ENCODE results near the gene COL6A2. TPM values are rescaled to one million over a fixed set of nuclear protein-coding genes. Genes with fewer than 3 reads are reported as not detected.
A peak's percentile ranks its signal among the peaks of the same experiment; 100 is the strongest.

The COL6A2 gene
- total RNA-seq, 1 experiment from 2014 or later = 22.0 TPM

DNA sequence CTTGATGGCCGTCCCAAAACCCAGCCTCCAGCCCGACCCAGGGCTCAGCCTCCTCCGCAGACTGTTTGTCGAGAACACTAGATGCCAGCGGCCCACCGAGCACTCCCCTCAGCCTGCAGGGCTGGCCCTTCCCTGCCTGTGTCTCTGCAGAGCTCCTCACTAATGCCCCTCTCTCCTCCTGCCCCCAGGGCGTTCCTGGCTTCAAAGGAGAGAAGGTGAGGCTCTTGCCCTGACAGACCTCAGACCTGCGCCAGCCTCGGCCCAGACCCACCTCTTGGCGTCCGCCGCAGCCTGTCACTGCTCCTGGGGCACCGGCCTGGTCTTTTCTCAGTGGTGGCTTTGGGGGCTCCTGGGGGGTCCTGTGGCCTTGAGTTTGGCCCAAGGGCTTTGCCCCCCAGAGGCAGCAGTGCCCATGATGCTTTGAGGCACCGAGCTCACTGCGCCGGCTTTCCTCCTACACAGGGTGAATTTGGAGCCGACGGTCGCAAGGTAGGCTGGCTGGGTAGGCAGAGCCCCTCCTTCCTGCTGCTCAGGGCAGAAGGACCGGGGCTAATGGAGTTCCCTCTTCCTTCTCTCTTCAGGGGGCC lies 18.4 kb downstream of the COL6A2 start:
- CTCF ChIA-PET = interaction anchor here (0.6 kb wide), 1 partner anchor 722 kb away, joined by 3 read pairs; no protein-coding TSS in a partner anchor
- POLR2A ChIA-PET (ENCODE audit: unreplicated experiment) = no interaction called here

DNA sequence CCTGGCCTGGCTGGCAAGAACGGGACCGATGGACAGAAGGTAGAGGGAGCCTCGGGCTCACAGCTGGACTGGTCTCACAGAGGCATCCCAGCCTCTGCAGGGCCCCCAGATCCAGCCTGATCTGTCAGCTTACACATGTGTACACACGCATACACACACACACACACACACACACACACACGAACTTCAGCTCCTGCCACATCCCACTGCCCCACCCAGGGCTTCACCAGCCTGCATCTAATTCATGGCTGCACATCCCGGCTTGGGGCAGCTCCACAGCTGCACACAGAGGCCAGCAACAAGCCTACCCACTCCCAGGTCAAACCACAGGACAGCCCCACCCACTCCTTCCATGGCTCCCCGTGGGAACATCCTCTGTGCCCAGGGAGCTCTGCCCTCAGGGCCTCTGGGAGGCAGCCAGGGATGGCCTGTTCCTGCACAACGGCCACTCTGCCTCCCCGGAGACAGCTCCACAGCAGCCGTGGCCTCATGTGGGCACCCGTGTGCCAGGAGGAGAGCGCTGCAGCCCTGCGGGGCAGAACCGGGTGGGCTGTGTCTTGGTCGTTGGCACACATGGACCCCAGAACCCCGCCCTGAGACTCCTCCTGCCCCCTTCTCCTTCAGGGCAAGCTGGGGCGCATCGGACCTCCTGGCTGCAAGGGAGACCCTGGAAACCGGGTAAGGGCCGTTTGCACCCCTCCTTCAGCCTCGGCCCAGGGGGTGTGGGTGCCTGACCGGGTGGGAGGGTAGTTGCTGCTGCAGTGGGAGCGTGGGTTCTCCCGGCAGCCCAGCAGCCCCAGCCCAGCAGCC lies 19.1 kb downstream of the COL6A2 start:
- intact Hi-C loops (cut with micrococcal nuclease; ENCODE audit: unreplicated experiment) = no loop called here
- DNase-seq = peak in 1 of 2 experiments; percentile 51
- H3K9me2 ChIP-seq (ENCODE audit: insufficient read depth) = no peaks in the 10 kb centered on the region
- H3F3A ChIP-seq (ENCODE audit: insufficient read depth, low read depth) = no peaks in the 10 kb centered on the region
- no peaks in the 10 kb centered on the region for H3K9me3 ChIP-seq (ENCODE audit: insufficient read depth, low read depth)
- H3K4me3 ChIP-seq = no peak overlapping the region
- H3K4me2 ChIP-seq = no peak overlapping the region
- H3K36me3 ChIP-seq (ENCODE audit: low read depth) = no peaks in the 10 kb centered on the region; the same call in 1 of the 2 replicates
- CTCF ChIA-PET = no interaction called here
- POLR2A ChIA-PET (ENCODE audit: unreplicated experiment) = interaction anchor here (0.6 kb wide), 1 partner anchor 63 kb away, joined by 3 read pairs; no protein-coding TSS in a partner anchor
- H3K4me1 ChIP-seq (replicated peaks; ENCODE audit: insufficient read depth) = no peaks in the 10 kb centered on the region
- H4K20me1 ChIP-seq (ENCODE audit: insufficient read depth) = no peaks in the 10 kb centered on the region
- H3K27me3 ChIP-seq (ENCODE audit: insufficient read depth, low read depth) = no peaks in the 10 kb centered on the region
- H2AFZ ChIP-seq = no peak overlapping the region
- H3K79me2 ChIP-seq (ENCODE audit: low read depth) = no peaks in the 10 kb centered on the region
- no peak overlapping the region for H3K27ac ChIP-seq
- no TSS peak for BruUV-seq (replicated peaks)
- TF ChIP-seq EZH2 (IDR thresholded peaks at IDR 0.05; ENCODE audit: low read depth) = no peak
- TF ChIP-seq, protein P1, sequence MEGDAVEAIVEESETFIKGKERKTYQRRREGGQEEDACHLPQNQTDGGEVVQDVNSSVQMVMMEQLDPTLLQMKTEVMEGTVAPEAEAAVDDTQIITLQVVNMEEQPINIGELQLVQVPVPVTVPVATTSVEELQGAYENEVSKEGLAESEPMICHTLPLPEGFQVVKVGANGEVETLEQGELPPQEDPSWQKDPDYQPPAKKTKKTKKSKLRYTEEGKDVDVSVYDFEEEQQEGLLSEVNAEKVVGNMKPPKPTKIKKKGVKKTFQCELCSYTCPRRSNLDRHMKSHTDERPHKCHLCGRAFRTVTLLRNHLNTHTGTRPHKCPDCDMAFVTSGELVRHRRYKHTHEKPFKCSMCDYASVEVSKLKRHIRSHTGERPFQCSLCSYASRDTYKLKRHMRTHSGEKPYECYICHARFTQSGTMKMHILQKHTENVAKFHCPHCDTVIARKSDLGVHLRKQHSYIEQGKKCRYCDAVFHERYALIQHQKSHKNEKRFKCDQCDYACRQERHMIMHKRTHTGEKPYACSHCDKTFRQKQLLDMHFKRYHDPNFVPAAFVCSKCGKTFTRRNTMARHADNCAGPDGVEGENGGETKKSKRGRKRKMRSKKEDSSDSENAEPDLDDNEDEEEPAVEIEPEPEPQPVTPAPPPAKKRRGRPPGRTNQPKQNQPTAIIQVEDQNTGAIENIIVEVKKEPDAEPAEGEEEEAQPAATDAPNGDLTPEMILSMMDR (conservative IDR thresholded peaks at IDR 0.05) = no peak

More for the DNA sequence above, 18.4 kb downstream of the COL6A2 start:
- no TSS peak for BruUV-seq (replicated peaks)
- Histone ChIP-seq H3K9me2 (ENCODE audit: insufficient read depth) (no peaks in the 10 kb centered on the region), H2AFZ (no peak overlapping the region), H3K4me2 (no peak overlapping the region), H3F3A (ENCODE audit: insufficient read depth, low read depth) (no peaks in the 10 kb centered on the region), H3K9me3 (ENCODE audit: insufficient read depth, low read depth) (no peaks in the 10 kb centered on the region), H3K36me3 (ENCODE audit: low read depth) (no peaks in the 10 kb centered on the region; the same call in 1 of the 2 replicates), H3K27me3 (ENCODE audit: insufficient read depth, low read depth) (no peaks in the 10 kb centered on the region), H3K27ac (no peak overlapping the region), H4K20me1 (ENCODE audit: insufficient read depth) (no peaks in the 10 kb centered on the region), H3K4me3 (no peak overlapping the region), H3K79me2 (ENCODE audit: low read depth) (no peaks in the 10 kb centered on the region), H3K4me1 (replicated peaks; ENCODE audit: insufficient read depth) (no peaks in the 10 kb centered on the region)
- TF ChIP-seq EZH2 (IDR thresholded peaks at IDR 0.05; ENCODE audit: low read depth) = no peak
- TF ChIP-seq, protein P1 (conservative IDR thresholded peaks at IDR 0.05) = no peak
- intact Hi-C loops (cut with micrococcal nuclease; ENCODE audit: unreplicated experiment) = no loop called here
- no peak for DNase-seq

DNA sequence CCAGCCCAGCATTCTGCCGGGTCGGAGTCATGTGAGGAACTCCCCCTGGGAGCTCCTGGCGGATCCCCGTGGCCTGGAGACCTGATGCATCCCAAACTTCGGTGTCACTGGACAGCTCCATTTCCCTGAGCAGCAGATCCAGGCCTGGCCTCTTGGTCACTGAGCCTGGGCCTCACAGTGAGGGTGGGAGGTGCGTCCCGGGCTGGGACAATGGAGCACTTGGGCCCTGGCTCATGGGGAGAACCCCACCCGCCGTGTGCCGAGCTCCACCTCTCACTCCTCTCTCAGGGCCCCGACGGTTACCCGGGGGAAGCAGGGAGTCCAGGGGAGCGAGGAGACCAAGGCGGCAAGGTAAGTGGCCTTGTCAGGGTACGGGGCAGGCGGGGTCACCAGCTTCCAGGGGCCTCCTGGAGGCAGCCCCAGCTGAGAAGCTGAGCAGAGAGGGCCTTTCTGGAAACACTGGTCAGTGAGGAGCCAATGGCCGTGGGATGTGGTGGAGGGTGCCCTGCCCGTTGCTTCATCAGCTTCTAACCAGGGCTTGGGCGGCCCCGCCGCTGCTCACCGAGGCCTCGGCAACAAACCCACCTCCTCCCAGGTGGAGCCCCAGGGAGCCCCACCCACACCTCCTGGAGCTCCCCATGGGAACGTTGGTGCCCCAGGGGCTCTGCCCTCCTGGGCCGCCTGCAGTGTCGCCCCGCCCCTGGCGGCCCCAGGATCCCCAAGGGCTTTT lies 19.8 kb downstream of the COL6A2 start:
- Histone ChIP-seq H3K27me3 (ENCODE audit: insufficient read depth, low read depth) (no peaks in the 10 kb centered on the region), H3K36me3 (ENCODE audit: low read depth) (no peaks in the 10 kb centered on the region; the same call in 1 of the 2 replicates), H3K27ac (no peak overlapping the region), H3K4me1 (replicated peaks; ENCODE audit: insufficient read depth) (no peaks in the 10 kb centered on the region), H3K9me3 (ENCODE audit: insufficient read depth, low read depth) (no peaks in the 10 kb centered on the region), H3K79me2 (ENCODE audit: low read depth) (no peaks in the 10 kb centered on the region), H2AFZ (no peak overlapping the region), H3F3A (ENCODE audit: insufficient read depth, low read depth) (no peaks in the 10 kb centered on the region), H3K9me2 (ENCODE audit: insufficient read depth) (no peaks in the 10 kb centered on the region), H4K20me1 (ENCODE audit: insufficient read depth) (no peaks in the 10 kb centered on the region), H3K4me2 (no peak overlapping the region), H3K4me3 (no peak overlapping the region)
- intact Hi-C loops (cut with micrococcal nuclease; ENCODE audit: unreplicated experiment) = no loop called here
- CTCF ChIA-PET = no interaction called here
- TF ChIP-seq, protein P1 (conservative IDR thresholded peaks at IDR 0.05) = no peak
- no peak for TF ChIP-seq EZH2 (IDR thresholded peaks at IDR 0.05; ENCODE audit: low read depth)
- no peak for DNase-seq
- BruUV-seq (replicated peaks) = no TSS peak
- POLR2A ChIA-PET (ENCODE audit: unreplicated experiment) = interaction anchor here (0.6 kb wide), 1 partner anchor 64 kb away, joined by 3 read pairs; no protein-coding TSS in a partner anchor
